Loucy (cell line): ENCODE results near the gene TEAD1.

Experiments
- H2AFZ ChIP-seq: fragments of 200-600 bp; sonication (generic); 2 replicates; pipeline ENCODE4 v1.6.0; 2016; ENCODE audit warnings: antibody characterized with exemption, mild to moderate bottlenecking, low read length, moderate library complexity
- H3F3A ChIP-seq: fragments of 200-600 bp; 2 replicates; pipeline ENCODE4 v1.6.0; 2016; ENCODE audit warnings: antibody characterized with exemption, low read depth, mild to moderate bottlenecking
- H3K27me3 ChIP-seq: fragments of 200-600 bp; sonication (generic); 2 replicates; pipeline ENCODE4 v1.6.1; 2014; ENCODE audit warnings: low read length, mild to moderate bottlenecking; ENCODE audit not compliant: insufficient read depth, poor library complexity, severe bottlenecking
- H3K36me3 ChIP-seq: fragments of 200-600 bp; sonication (generic); 2 replicates; pipeline ENCODE4 v1.6.1; 2016; ENCODE audit warnings: low read length; ENCODE audit not compliant: insufficient read depth
- H3K4me1 ChIP-seq: fragments of 200-600 bp; sonication (generic); 2 replicates; pipeline ENCODE4 v1.5.1; 2014; ENCODE audit warnings: low read length, mild to moderate bottlenecking; ENCODE audit not compliant: insufficient read depth, poor library complexity, severe bottlenecking
- H3K4me2 ChIP-seq: fragments of 200-600 bp; sonication (generic); 2 replicates; pipeline ENCODE4 v1.6.0; 2014; ENCODE audit warnings: antibody characterized with exemption, low read length, low read depth, mild to moderate bottlenecking; ENCODE audit not compliant: poor library complexity, severe bottlenecking
- H3K4me3 ChIP-seq: fragments of 200-600 bp; sonication (generic); 2 replicates; pipeline ENCODE4 v1.5.1; 2014; ENCODE audit warnings: low read length, mild to moderate bottlenecking, mixed read lengths; ENCODE audit not compliant: poor library complexity, severe bottlenecking
- H3K79me2 ChIP-seq: fragments of 200-600 bp; sonication (generic); 2 replicates; pipeline ENCODE4 v1.6.1; 2014; ENCODE audit warnings: low read length; ENCODE audit not compliant: insufficient read depth
- H3K9ac ChIP-seq: fragments of 200-600 bp; sonication (generic); 2 replicates; pipeline ENCODE4 v1.6.0; 2014; ENCODE audit warnings: mild to moderate bottlenecking, low read depth, low read length, moderate library complexity; ENCODE audit not compliant: poor library complexity, severe bottlenecking
- H3K9me2 ChIP-seq: fragments of 200-600 bp; sonication (generic); replicated peaks from 2 replicates; pipeline ENCODE4 v1.6.1; 2016; ENCODE audit warnings: low read depth, low read length, mixed read lengths
- H3K9me3 ChIP-seq: fragments of 200-600 bp; sonication (generic); 2 replicates; pipeline ENCODE4 v1.6.1; 2014; ENCODE audit warnings: mild to moderate bottlenecking, antibody characterized with exemption, low read length, low read depth; ENCODE audit not compliant: insufficient read depth
- H4K20me1 ChIP-seq: fragments of 200-600 bp; sonication (generic); 2 replicates; pipeline ENCODE4 v1.6.0; 2014; ENCODE audit warnings: antibody characterized with exemption, low read length, mild to moderate bottlenecking; ENCODE audit not compliant: insufficient read depth, poor library complexity, severe bottlenecking
- CTCF ChIP-seq: fragments of 200-600 bp; sonication (generic); conservative IDR thresholded peaks from 2 replicates; pipeline ENCODE4 v1.5.1; 2014; ENCODE audit warnings: mild to moderate bottlenecking, antibody characterized with exemption, low read length
- EZH2phosphoT487 ChIP-seq: fragments of 200-600 bp; IDR thresholded peaks from 2 replicates; pipeline ENCODE4 v1.6.1; 2018; ENCODE audit warnings: antibody characterized with exemption, mild to moderate bottlenecking, moderate library complexity, borderline replicate concordance

TEAD1 gene

GRCh38 chr11:12936200-12936599 lies 262.0 kb downstream of the TEAD1 start:
- no peaks in the 10 kb centered on the region for H3K79me2 ChIP-seq
- H3K4me2 ChIP-seq, result no peak overlapping the region
- no peaks in the 10 kb centered on the region for H3K27me3 ChIP-seq
- no peak overlapping the region for H3K9ac ChIP-seq
- no peaks in the 10 kb centered on the region for H3F3A ChIP-seq
- H2AFZ ChIP-seq, result no peak overlapping the region
- no peaks in the 10 kb centered on the region for H3K4me1 ChIP-seq
- H3K36me3 ChIP-seq, result no peaks in the 10 kb centered on the region
- H3K4me3 ChIP-seq, result no peak overlapping the region
- H4K20me1 ChIP-seq, result no peaks in the 10 kb centered on the region
- H3K9me2 ChIP-seq, result no peaks in the 10 kb centered on the region
- TF ChIP-seq EZH2phosphoT487, result no peak
- no peak for TF ChIP-seq CTCF
- H3K9me3 ChIP-seq, result no peaks in the 10 kb centered on the region

- Histone ChIP-seq H3K4me3 (no peak overlapping the region), H2AFZ (no peak overlapping the region), H3K79me2 (no peaks in the 10 kb centered on the region), H3K27me3 (no peaks in the 10 kb centered on the region), H3K36me3 (no peaks in the 10 kb centered on the region), H3K9me3 (no peaks in the 10 kb centered on the region), H3K9me2 (no peaks in the 10 kb centered on the region), H3K4me1 (peaks cover 13% of the 10 kb centered on the region), H3F3A (no peaks in the 10 kb centered on the region), H4K20me1 (no peaks in the 10 kb centered on the region), H3K9ac (no peak overlapping the region), H3K4me2 (no peak overlapping the region)
- TF ChIP-seq EZH2phosphoT487 (no peak), CTCF (no peak)
Measured at GRCh38 chr11:12938590-12939247, 264.5 kb downstream of the TEAD1 start.

- Histone ChIP-seq H3K79me2 (no peaks in the 10 kb centered on the region), H3K4me2 (no peak overlapping the region), H3K9me2 (no peaks in the 10 kb centered on the region), H3K36me3 (no peaks in the 10 kb centered on the region), H3K4me1 (peaks cover 15% of the 10 kb centered on the region), H3K27me3 (no peaks in the 10 kb centered on the region), H4K20me1 (no peaks in the 10 kb centered on the region), H3F3A (no peaks in the 10 kb centered on the region), H3K9ac (no peak overlapping the region), H2AFZ (no peak overlapping the region), H3K4me3 (no peak overlapping the region), H3K9me3 (no peaks in the 10 kb centered on the region)
- TF ChIP-seq EZH2phosphoT487 (no peak), CTCF (no peak)
Measured at GRCh38 chr11:12941671-12942070, 267.4 kb downstream of the TEAD1 start.
